Prostate gland (tissue), 2 donors: ENCODE results near the gene TMEM250.

Experiments used
- CTCF ChIP-seq, 4 experiments: fragments of 200-600 bp in 2 of 4; fragments of 450-650 bp in 2 of 4; sonication (generic) in 2 of 4; IDR thresholded peaks; 1 replicate in 3 of 4; 2 replicates in 1 of 4; pipeline ENCODE4 v1.5.1; 2016 to 2019; ENCODE audit warnings: antibody characterized with exemption in 4 of 4, mild to moderate bottlenecking in 2 of 4, moderate library complexity in 2 of 4
- POLR2A ChIP-seq: fragments of 450-650 bp; IDR thresholded peaks from one replicate; pipeline ENCODE4 v1.6.1; 2016; ENCODE audit warnings: antibody characterized with exemption, mild to moderate bottlenecking

- TF ChIP-seq POLR2A (no peak), CTCF (IDR thresholded peaks at IDR 0.05) (peak in 2 of 4 experiments; percentile 32 to 43)
Measured at GRCh38 chr9:136133191-136133958, 14.7 kb upstream of the TMEM250 start.
